ENCODE data around the gene DLG5.

DLG5 gene

GRCh38 chr10:77905781-77906180 lies 20.8 kb downstream of the DLG5 start:
- Histone ChIP-seq H3K4me1 (ENCODE audit: control insufficient read depth, insufficient read depth, low read length) (peaks cover 5% of the 10 kb centered on the region), H3K27ac (ENCODE audit: insufficient read depth, low read depth, low read length, poor library complexity, severe bottlenecking) (no peak overlapping the region), H3K36me3 (ENCODE audit: control insufficient read depth, insufficient read depth, low read length) (no peaks in the 10 kb centered on the region), H3K4me3 (ENCODE audit: insufficient read depth, low read depth, low read length) (no peak overlapping the region), H3K27me3 (ENCODE audit: control insufficient read depth, insufficient read depth, low read length, poor library complexity, severe bottlenecking) (no peaks in the 10 kb centered on the region), H3K9me3 (ENCODE audit: control insufficient read depth, low read length) (no peaks in the 10 kb centered on the region)
- 87 to 88% methylated on average over 1 of the region's 1 CpG for WGBS, 2 experiments

- Histone ChIP-seq H3K4me3 (ENCODE audit: insufficient read depth, low read depth, low read length) (no peak overlapping the region), H3K4me1 (ENCODE audit: control insufficient read depth, insufficient read depth, low read length) (peaks cover 5% of the 10 kb centered on the region), H3K27me3 (ENCODE audit: control insufficient read depth, insufficient read depth, low read length, poor library complexity, severe bottlenecking) (no peaks in the 10 kb centered on the region), H3K9me3 (ENCODE audit: control insufficient read depth, low read length) (no peaks in the 10 kb centered on the region), H3K36me3 (ENCODE audit: control insufficient read depth, insufficient read depth, low read length) (no peaks in the 10 kb centered on the region), H3K27ac (ENCODE audit: insufficient read depth, low read depth, low read length, poor library complexity, severe bottlenecking) (no peak overlapping the region)
- WGBS, 2 experiments = 90 to 93% methylated on average over 9 of the region's 9 CpGs
Observed at GRCh38 chr10:77905086-77905748, 21.3 kb downstream of the DLG5 start.

DNA sequence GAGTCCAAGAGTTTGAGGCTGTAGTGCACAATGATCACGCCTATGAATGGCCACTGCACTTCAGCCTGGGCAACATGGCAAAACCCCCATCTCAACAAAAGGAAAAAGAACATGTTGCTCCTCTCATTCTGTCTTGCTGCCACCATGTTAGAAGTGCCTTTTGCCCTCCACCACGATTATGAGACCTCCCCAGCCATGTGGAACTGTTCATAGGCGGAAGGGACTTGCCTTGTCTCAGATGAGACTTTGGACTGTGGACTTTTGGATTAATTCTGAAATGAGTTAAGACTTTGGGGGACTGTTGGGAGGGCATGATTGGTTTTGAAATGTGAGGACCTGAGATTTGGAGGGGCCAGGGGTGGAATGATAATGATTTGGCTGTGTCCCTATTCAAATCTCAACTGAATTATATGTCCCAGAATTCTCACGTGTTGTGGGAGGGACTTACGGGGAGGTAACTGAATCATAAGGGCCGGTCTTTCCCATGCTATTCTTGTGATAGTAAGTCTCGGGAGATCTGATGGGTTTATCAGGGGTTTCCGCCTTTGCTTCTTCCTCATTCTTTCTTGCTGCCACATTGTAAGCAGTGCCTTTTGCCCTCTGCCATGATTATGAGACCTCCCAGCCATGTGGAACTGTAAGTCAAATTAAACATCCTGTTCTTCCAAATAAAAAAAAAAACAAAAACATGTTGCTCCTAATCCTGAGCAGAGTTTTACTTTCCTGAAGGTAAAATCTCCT lies 22.3 kb downstream of the DLG5 start:
- Histone ChIP-seq H3K36me3 (ENCODE audit: control insufficient read depth, insufficient read depth, low read length) (no peaks in the 10 kb centered on the region), H3K4me3 (ENCODE audit: insufficient read depth, low read depth, low read length) (no peak overlapping the region), H3K4me1 (ENCODE audit: control insufficient read depth, insufficient read depth, low read length) (no peaks in the 10 kb centered on the region), H3K27ac (ENCODE audit: insufficient read depth, low read depth, low read length, poor library complexity, severe bottlenecking) (no peak overlapping the region), H3K27me3 (ENCODE audit: control insufficient read depth, insufficient read depth, low read length, poor library complexity, severe bottlenecking) (no peaks in the 10 kb centered on the region), H3K9me3 (ENCODE audit: control insufficient read depth, low read length) (no peaks in the 10 kb centered on the region)
- WGBS, 2 experiments = 88 to 91% methylated on average over 8 of the region's 8 CpGs

DNA sequence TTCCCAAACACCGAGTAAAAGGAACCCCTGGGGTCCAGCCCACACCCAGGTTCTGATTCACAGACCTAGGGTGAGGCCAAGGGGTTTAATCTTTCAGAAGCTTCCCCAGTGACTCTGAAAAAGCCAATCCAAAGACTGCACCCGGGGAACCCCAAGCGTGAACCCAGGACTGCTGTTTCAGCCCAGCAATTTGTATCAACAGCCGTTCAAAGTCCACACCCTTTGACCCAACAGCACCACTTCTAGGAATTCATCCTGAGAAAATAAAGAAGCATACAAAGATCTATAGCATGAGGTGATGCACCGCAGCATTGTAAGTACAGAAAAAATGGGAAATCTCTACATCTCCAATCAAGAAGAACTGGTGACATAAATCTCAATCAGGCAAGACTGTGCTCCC lies 24.4 kb downstream of the DLG5 start:
- H3K36me3 ChIP-seq (ENCODE audit: control insufficient read depth, insufficient read depth, low read length) = no peaks in the 10 kb centered on the region
- no peaks in the 10 kb centered on the region for H3K4me1 ChIP-seq (ENCODE audit: control insufficient read depth, insufficient read depth, low read length)
- H3K9me3 ChIP-seq (ENCODE audit: control insufficient read depth, low read length) = no peaks in the 10 kb centered on the region
- H3K4me3 ChIP-seq (ENCODE audit: insufficient read depth, low read depth, low read length) = no peak overlapping the region
- WGBS, 2 experiments = 79 to 81% methylated on average over 5 of the region's 5 CpGs
- no peak overlapping the region for H3K27ac ChIP-seq (ENCODE audit: insufficient read depth, low read depth, low read length, poor library complexity, severe bottlenecking)
- no peaks in the 10 kb centered on the region for H3K27me3 ChIP-seq (ENCODE audit: control insufficient read depth, insufficient read depth, low read length, poor library complexity, severe bottlenecking)

GRCh38 chr10:77901743-77902142 lies 24.8 kb downstream of the DLG5 start:
- Histone ChIP-seq H3K27me3 (ENCODE audit: control insufficient read depth, insufficient read depth, low read length, poor library complexity, severe bottlenecking) (no peaks in the 10 kb centered on the region), H3K9me3 (ENCODE audit: control insufficient read depth, low read length) (no peaks in the 10 kb centered on the region), H3K36me3 (ENCODE audit: control insufficient read depth, insufficient read depth, low read length) (no peaks in the 10 kb centered on the region), H3K27ac (ENCODE audit: insufficient read depth, low read depth, low read length, poor library complexity, severe bottlenecking) (no peak overlapping the region), H3K4me1 (ENCODE audit: control insufficient read depth, insufficient read depth, low read length) (no peaks in the 10 kb centered on the region), H3K4me3 (ENCODE audit: insufficient read depth, low read depth, low read length) (no peak overlapping the region)
- 89 to 91% methylated on average over 6 of the region's 6 CpGs for WGBS, 2 experiments

DNA sequence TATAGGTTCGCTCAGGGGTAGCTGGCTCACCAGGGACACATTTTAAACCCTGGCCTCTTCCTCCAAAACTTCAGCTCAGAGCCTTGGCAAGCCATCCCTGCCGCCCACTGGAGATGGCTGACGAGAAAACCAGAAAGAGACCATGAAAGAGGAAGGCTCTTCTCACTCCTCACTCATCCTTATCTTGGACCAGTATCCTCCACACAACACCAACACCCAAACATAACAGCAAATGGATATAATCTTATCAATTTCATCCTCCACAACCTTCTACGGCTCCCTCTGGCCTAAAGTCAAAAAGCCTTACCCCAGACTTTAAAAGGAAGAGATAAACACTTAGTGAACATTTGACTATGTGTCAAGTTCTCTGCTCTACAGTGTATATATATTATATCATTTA lies 26.9 kb downstream of the DLG5 start:
- WGBS, 2 experiments = 83 to 84% methylated on average over 4 of the region's 4 CpGs
- Histone ChIP-seq H3K27ac (ENCODE audit: insufficient read depth, low read depth, low read length, poor library complexity, severe bottlenecking) (no peak overlapping the region), H3K27me3 (ENCODE audit: control insufficient read depth, insufficient read depth, low read length, poor library complexity, severe bottlenecking) (no peaks in the 10 kb centered on the region), H3K36me3 (ENCODE audit: control insufficient read depth, insufficient read depth, low read length) (no peaks in the 10 kb centered on the region), H3K4me3 (ENCODE audit: insufficient read depth, low read depth, low read length) (no peak overlapping the region), H3K9me3 (ENCODE audit: control insufficient read depth, low read length) (no peaks in the 10 kb centered on the region), H3K4me1 (ENCODE audit: control insufficient read depth, insufficient read depth, low read length) (no peaks in the 10 kb centered on the region)

GRCh38 chr10:77899080-77899477 lies 27.5 kb downstream of the DLG5 start:
- no peak overlapping the region for H3K27ac ChIP-seq (ENCODE audit: insufficient read depth, low read depth, low read length, poor library complexity, severe bottlenecking)
- no peaks in the 10 kb centered on the region for H3K36me3 ChIP-seq (ENCODE audit: control insufficient read depth, insufficient read depth, low read length)
- H3K4me3 ChIP-seq (ENCODE audit: insufficient read depth, low read depth, low read length) = no peak overlapping the region
- H3K27me3 ChIP-seq (ENCODE audit: control insufficient read depth, insufficient read depth, low read length, poor library complexity, severe bottlenecking) = no peaks in the 10 kb centered on the region
- H3K9me3 ChIP-seq (ENCODE audit: control insufficient read depth, low read length) = no peaks in the 10 kb centered on the region
- H3K4me1 ChIP-seq (ENCODE audit: control insufficient read depth, insufficient read depth, low read length) = no peaks in the 10 kb centered on the region
- WGBS, 2 experiments = 88 to 91% methylated on average over 4 of the region's 4 CpGs

GRCh38 chr10:77898323-77899079 lies 28.1 kb downstream of the DLG5 start:
- 74 to 75% methylated on average over 19 of the region's 19 CpGs for WGBS, 2 experiments
- Histone ChIP-seq H3K27ac (ENCODE audit: insufficient read depth, low read depth, low read length, poor library complexity, severe bottlenecking) (no peak overlapping the region), H3K9me3 (ENCODE audit: control insufficient read depth, low read length) (no peaks in the 10 kb centered on the region), H3K27me3 (ENCODE audit: control insufficient read depth, insufficient read depth, low read length, poor library complexity, severe bottlenecking) (no peaks in the 10 kb centered on the region), H3K36me3 (ENCODE audit: control insufficient read depth, insufficient read depth, low read length) (no peaks in the 10 kb centered on the region), H3K4me1 (ENCODE audit: control insufficient read depth, insufficient read depth, low read length) (no peaks in the 10 kb centered on the region), H3K4me3 (ENCODE audit: insufficient read depth, low read depth, low read length) (no peak overlapping the region)

- H3K27ac ChIP-seq (ENCODE audit: insufficient read depth, low read depth, low read length, poor library complexity, severe bottlenecking) = no peak overlapping the region
- 81 to 91% methylated on average over 2 to 3 of the region's 3 CpGs for WGBS, 2 experiments
Observed at GRCh38 chr10:77896058-77896457, 30.5 kb downstream of the DLG5 start.

DNA sequence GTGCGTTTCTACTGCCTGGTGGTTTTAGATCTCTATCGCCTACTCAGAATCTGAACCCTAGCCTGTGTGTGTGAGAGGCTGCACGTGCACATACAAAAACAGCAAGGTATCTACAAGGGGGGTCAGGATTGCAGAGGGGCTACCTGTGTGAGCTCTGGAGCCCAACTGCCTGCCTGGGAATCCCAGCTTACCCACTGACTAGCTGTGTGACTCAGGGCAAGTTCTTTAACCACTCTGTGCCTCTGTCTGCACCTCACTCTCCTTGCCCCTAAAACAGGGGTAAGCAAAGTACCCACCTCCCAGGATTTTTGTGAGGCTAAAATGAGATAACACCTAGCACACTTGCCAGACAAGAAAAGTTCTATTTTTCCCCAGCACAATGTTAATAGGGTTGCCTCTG lies 32.5 kb downstream of the DLG5 start:
- Histone ChIP-seq H3K4me3 (ENCODE audit: insufficient read depth, low read depth, low read length) (no peak overlapping the region), H3K4me1 (ENCODE audit: control insufficient read depth, insufficient read depth, low read length) (peaks cover 27% of the 10 kb centered on the region), H3K27ac (ENCODE audit: insufficient read depth, low read depth, low read length, poor library complexity, severe bottlenecking) (no peak overlapping the region), H3K36me3 (ENCODE audit: control insufficient read depth, insufficient read depth, low read length) (no peaks in the 10 kb centered on the region), H3K27me3 (ENCODE audit: control insufficient read depth, insufficient read depth, low read length, poor library complexity, severe bottlenecking) (no peaks in the 10 kb centered on the region), H3K9me3 (ENCODE audit: control insufficient read depth, low read length) (no peaks in the 10 kb centered on the region)
- WGBS, 2 experiments = 60 to 61% methylated on average over 3 of the region's 3 CpGs

More at GRCh38 chr10:77896058-77896457, 30.5 kb downstream of the DLG5 start:
- Histone ChIP-seq H3K4me3 (ENCODE audit: insufficient read depth, low read depth, low read length) (no peak overlapping the region), H3K4me1 (ENCODE audit: control insufficient read depth, insufficient read depth, low read length) (peaks cover 15% of the 10 kb centered on the region), H3K36me3 (ENCODE audit: control insufficient read depth, insufficient read depth, low read length) (no peaks in the 10 kb centered on the region), H3K9me3 (ENCODE audit: control insufficient read depth, low read length) (no peaks in the 10 kb centered on the region), H3K27me3 (ENCODE audit: control insufficient read depth, insufficient read depth, low read length, poor library complexity, severe bottlenecking) (no peaks in the 10 kb centered on the region)
